ENCODE data around the gene TSHB.

TSHB gene

DNA sequence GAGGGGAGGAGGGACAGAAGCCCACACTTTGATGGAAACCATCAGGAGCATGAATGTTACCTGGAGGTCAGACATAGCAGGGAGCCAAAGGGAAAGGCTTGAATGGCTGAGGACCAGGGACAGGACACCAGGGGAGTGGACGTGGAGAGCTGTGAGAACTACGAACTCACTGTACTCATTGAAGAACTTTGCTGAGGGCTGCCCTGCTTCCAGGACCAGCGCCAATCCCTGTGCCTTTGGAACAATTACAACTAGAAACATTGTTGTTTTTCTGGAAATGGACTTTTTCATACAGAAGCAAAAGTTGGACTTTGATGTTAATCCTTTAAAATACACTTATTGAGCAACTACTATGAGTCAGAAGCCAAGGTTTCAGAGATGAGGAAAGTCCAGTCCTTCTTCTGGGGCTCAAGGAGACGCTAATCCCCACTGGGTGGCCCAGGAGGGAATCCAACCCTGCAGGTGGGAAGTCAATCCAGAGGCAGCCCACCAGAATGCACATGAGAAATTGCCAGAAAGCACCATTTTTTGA, 46.8 kb downstream of the TSHB start:
- no peak for DNase-seq (ENCODE audit: insufficient read length)
- FAIRE-seq: no peak
- TF ChIP-seq POLR2AphosphoS5 (IDR thresholded peaks at IDR 0.05; ENCODE audit: low read depth, low read length): no peak
- TF ChIP-seq POLR2A (IDR thresholded peaks at IDR 0.05; ENCODE audit: low read depth, low read length): no peak
- no peak for TF ChIP-seq TAF1 (IDR thresholded peaks at IDR 0.05; ENCODE audit: borderline replicate concordance, low read depth, low read length)

GRCh38 chr1:115077286-115077983, 47.8 kb downstream of the TSHB start:
- no peak for DNase-seq (ENCODE audit: insufficient read length)
- TF ChIP-seq TAF1 (IDR thresholded peaks at IDR 0.05; ENCODE audit: borderline replicate concordance, low read depth, low read length) (no peak), POLR2AphosphoS5 (IDR thresholded peaks at IDR 0.05; ENCODE audit: low read depth, low read length) (no peak), POLR2A (IDR thresholded peaks at IDR 0.05; ENCODE audit: low read depth, low read length) (no peak)
- FAIRE-seq: no peak

DNA sequence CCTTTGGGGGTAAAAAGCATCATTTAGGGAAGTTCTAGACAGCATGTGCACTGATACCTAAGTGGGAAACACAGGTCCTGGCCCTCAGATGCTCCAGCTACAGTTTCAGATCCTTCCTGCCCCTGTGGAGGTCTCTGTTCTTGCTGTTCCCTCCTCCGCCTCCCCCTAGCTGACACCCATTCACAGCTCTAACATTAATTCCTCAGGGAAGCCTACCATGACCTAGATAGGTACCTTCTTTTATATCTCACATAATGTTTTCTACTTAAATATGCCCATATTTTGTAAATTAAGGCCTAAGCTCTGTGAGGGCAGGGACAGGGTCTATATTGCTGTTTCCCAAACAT, 48.3 kb downstream of the TSHB start:
- FAIRE-seq (no peak), DNase-seq (ENCODE audit: insufficient read length) (no peak)
- TF ChIP-seq POLR2AphosphoS5 (IDR thresholded peaks at IDR 0.05; ENCODE audit: low read depth, low read length) (no peak), POLR2A (IDR thresholded peaks at IDR 0.05; ENCODE audit: low read depth, low read length) (no peak), TAF1 (IDR thresholded peaks at IDR 0.05; ENCODE audit: borderline replicate concordance, low read depth, low read length) (no peak)

DNA sequence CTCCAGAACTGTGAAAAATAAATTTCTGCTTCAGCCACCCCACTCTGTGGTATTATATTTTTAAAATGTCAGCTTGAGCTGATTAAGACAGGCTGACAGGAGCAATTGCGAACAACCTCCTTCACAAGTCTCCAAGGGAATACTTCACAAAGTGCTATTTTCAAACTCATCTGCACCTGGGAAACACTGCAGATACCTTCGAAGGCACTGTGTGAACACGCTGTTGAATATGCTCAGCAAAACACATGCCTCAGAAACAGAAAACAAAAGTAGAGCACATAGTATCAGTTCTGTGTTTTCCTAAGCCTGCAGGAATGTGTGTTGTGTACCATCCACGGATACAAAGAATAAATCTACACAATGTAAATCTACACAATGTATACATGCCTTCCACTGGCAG, 49.1 kb downstream of the TSHB start:
- DNase-seq (ENCODE audit: insufficient read length) (no peak), FAIRE-seq (no peak)
- TF ChIP-seq POLR2AphosphoS5 (IDR thresholded peaks at IDR 0.05; ENCODE audit: low read depth, low read length): no peak
- no peak for TF ChIP-seq POLR2A (IDR thresholded peaks at IDR 0.05; ENCODE audit: low read depth, low read length)
- no peak for TF ChIP-seq TAF1 (IDR thresholded peaks at IDR 0.05; ENCODE audit: borderline replicate concordance, low read depth, low read length)

DNA sequence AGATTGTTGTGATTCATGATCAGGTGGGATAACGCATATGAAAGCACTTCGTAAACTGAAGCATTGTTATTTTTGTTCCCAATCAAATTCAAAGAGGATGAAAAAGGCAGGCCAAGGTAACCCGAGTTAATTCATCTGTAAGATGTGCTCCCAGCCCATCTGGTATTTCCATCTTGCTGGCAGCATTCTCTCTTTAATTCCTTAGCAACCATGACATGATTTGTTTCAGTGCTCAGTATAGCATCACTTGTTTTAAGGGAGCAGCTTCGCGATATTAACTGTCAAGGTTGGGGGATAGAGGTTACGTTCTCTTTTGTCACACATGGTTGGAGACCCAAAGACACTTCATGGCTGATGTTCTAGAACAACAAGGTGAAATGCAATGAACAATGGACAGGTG, 53.3 kb downstream of the TSHB start:
- FAIRE-seq: no peak
- no peak for DNase-seq (ENCODE audit: insufficient read length)
- TF ChIP-seq POLR2AphosphoS5 (IDR thresholded peaks at IDR 0.05; ENCODE audit: low read depth, low read length) (no peak), TAF1 (IDR thresholded peaks at IDR 0.05; ENCODE audit: borderline replicate concordance, low read depth, low read length) (no peak), POLR2A (IDR thresholded peaks at IDR 0.05; ENCODE audit: low read depth, low read length) (no peak)

Data from GM12892 (cell line).